ENCODE results near the gene MRM2.

GRCh38 chr7:2197436-2198155 is 44.4 kb downstream of the MRM2 start:
- TF ChIP-seq CTCF (IDR thresholded peaks at IDR 0.05) (no peak), ZSCAN20 (CRISPR knock-in tag; IDR thresholded peaks at IDR 0.05) (no peak), E2F6 (IDR thresholded peaks at IDR 0.05; ENCODE audit: borderline replicate concordance, low read depth) (no peak), EP300 (IDR thresholded peaks at IDR 0.05) (no peak), SREBF2 (IDR thresholded peaks at IDR 0.05) (no peak), NFE2L2 (conservative IDR thresholded peaks at IDR 0.05; ENCODE audit: low read length) (no peak), RAD21 (conservative IDR thresholded peaks at IDR 0.05 in 1 of 2, IDR thresholded peaks at IDR 0.05 in 1 of 2) (no peak), USF2 (IDR thresholded peaks at IDR 0.05) (no peak), REST (IDR thresholded peaks at IDR 0.05) (no peak), BCL3 (IDR thresholded peaks at IDR 0.05) (no peak), FOSL2 (IDR thresholded peaks at IDR 0.05) (no peak), FOSL2 (CRISPR knock-in tag; IDR thresholded peaks at IDR 0.05) (no peak)

Data from A549 (cell line).